ENCODE data around the gene PPP6R1. TPM values are rescaled to one million over a fixed set of nuclear protein-coding genes. Genes with fewer than 3 reads are reported as not detected.

Gene PPP6R1
- total RNA-seq, 1 donor: 41.5 TPM

GRCh38 chr19:55259540-55260210 is 858 bp upstream of the PPP6R1 start:
- no peak for DNase-seq (ENCODE audit: low read depth)
- TF ChIP-seq CTCF (IDR thresholded peaks at IDR 0.05; ENCODE audit: insufficient read depth, low read length): no peak
- H3K4me3 ChIP-seq (ENCODE audit: low read depth, low read length): peak overlapping the region; percentile 58

GRCh38 chr19:55258476-55258827 is 365 bp downstream of the PPP6R1 start:
- TF ChIP-seq CTCF (IDR thresholded peaks at IDR 0.05; ENCODE audit: insufficient read depth, low read length): no peak
- H3K4me3 ChIP-seq (ENCODE audit: low read depth, low read length): peak overlapping the region; percentile 85
- DNase-seq (ENCODE audit: low read depth): no peak

GRCh38 chr19:55257461-55258420 is 1.1 kb downstream of the PPP6R1 start:
- DNase-seq (ENCODE audit: low read depth): peak; percentile 4
- no peak for TF ChIP-seq CTCF (IDR thresholded peaks at IDR 0.05; ENCODE audit: insufficient read depth, low read length)
- peak overlapping the region; percentile 85 for H3K4me3 ChIP-seq (ENCODE audit: low read depth, low read length)

- TF ChIP-seq CTCF (IDR thresholded peaks at IDR 0.05; ENCODE audit: insufficient read depth, low read length): no peak
- DNase-seq (ENCODE audit: low read depth): peak; percentile 10
Observed at GRCh38 chr19:55256562-55257460, 2.0 kb downstream of the PPP6R1 start.

GRCh38 chr19:55255618-55256423 is 3.0 kb downstream of the PPP6R1 start:
- peak; percentile 5 for DNase-seq (ENCODE audit: low read depth)
- TF ChIP-seq CTCF (IDR thresholded peaks at IDR 0.05; ENCODE audit: insufficient read depth, low read length): no peak
- H3K4me3 ChIP-seq (ENCODE audit: low read depth, low read length): peak overlapping the region; percentile 85

More at GRCh38 chr19:55256562-55257460, 2.0 kb downstream of the PPP6R1 start:
- peak overlapping the region; percentile 85 for H3K4me3 ChIP-seq (ENCODE audit: low read depth, low read length)

- H3K4me3 ChIP-seq (ENCODE audit: low read depth, low read length): peak overlapping the region; percentile 25
- no peak for DNase-seq (ENCODE audit: low read depth)
- no peak for TF ChIP-seq CTCF (IDR thresholded peaks at IDR 0.05; ENCODE audit: insufficient read depth, low read length)
Observed at GRCh38 chr19:55254625-55254977, 4.2 kb downstream of the PPP6R1 start.
